ENCODE data around the gene SMIM7. TPM values are rescaled to one million over a fixed set of nuclear protein-coding genes. Genes with fewer than 3 reads are reported as not detected.
"Not testable (repeated sequence)": the region's sequence is repeated elsewhere in the genome, so short reads cannot be mapped to it uniquely, and the experiment has no call there.

The SMIM7 gene
- total RNA-seq, 2 donors from 2014 or later = 40.5 to 96.2 TPM

GRCh38 chr19:16677055-16677454 lies 17.1 kb upstream of the SMIM7 start:
- no peak overlapping the region for H3K27ac ChIP-seq
- H3K27me3 ChIP-seq = no peaks in the 10 kb centered on the region
- H3K36me3 ChIP-seq (replicated peaks in 1 of 2; ENCODE audit: insufficient read depth in 1 of 2, low read depth in 2 of 2) = no peaks in the 10 kb centered on the region
- H3K4me1 ChIP-seq = no peaks in the 10 kb centered on the region
- no peaks in the 10 kb centered on the region for H3K9me3 ChIP-seq
- H3K4me3 ChIP-seq = no peak overlapping the region
- DNase-seq = no peak
- TF ChIP-seq CTCF (IDR thresholded peaks at IDR 0.05) = no peak
- no peak for TF ChIP-seq POLR2A (IDR thresholded peaks at IDR 0.05)
- ATAC-seq = no peak
- intact Hi-C loops (cut with DNase I) = no loop called here

- no peak overlapping the region for H3K27ac ChIP-seq
- no peaks in the 10 kb centered on the region for H3K36me3 ChIP-seq (replicated peaks in 1 of 2; ENCODE audit: insufficient read depth in 1 of 2, low read depth in 2 of 2)
- TF ChIP-seq CTCF (IDR thresholded peaks at IDR 0.05) (no peak), POLR2A (IDR thresholded peaks at IDR 0.05) (no peak)
- no peaks in the 10 kb centered on the region for H3K4me1 ChIP-seq
- no peak overlapping the region for H3K4me3 ChIP-seq
- 84 to 88% methylated on average over 15 of the region's 15 CpGs for WGBS, 2 donors
- DNase-seq = no peak
- no peaks in the 10 kb centered on the region for H3K9me3 ChIP-seq
- no peak for ATAC-seq
- H3K27me3 ChIP-seq = no peaks in the 10 kb centered on the region
- intact Hi-C loops (cut with DNase I) = no loop called here
Measured at GRCh38 chr19:16676101-16676798, 16.3 kb upstream of the SMIM7 start.

- DNase-seq; ATAC-seq; intact Hi-C loops (cut with DNase I); H3K9me3 ChIP-seq; H3K4me1 ChIP-seq; H3K27ac ChIP-seq; H3K27me3 ChIP-seq; H3K36me3 ChIP-seq (replicated peaks in 1 of 2; ENCODE audit: insufficient read depth in 1 of 2, low read depth in 2 of 2); H3K4me3 ChIP-seq: not testable (repeated sequence)
- 86 to 92% methylated on average over 4 of the region's 4 CpGs for WGBS, 2 donors
Measured at GRCh38 chr19:16673839-16674238, 13.9 kb upstream of the SMIM7 start.

- intact Hi-C loops (cut with DNase I) = no loop called here
- Histone ChIP-seq H3K27me3 (no peaks in the 10 kb centered on the region), H3K36me3 (replicated peaks in 1 of 2; ENCODE audit: insufficient read depth in 1 of 2, low read depth in 2 of 2) (no peaks in the 10 kb centered on the region), H3K4me1 (no peaks in the 10 kb centered on the region), H3K27ac (no peak overlapping the region), H3K9me3 (no peaks in the 10 kb centered on the region), H3K4me3 (no peak overlapping the region)
- DNase-seq (no peak), ATAC-seq (no peak)
- WGBS, 2 donors = 82 to 90% methylated on average over 3 of the region's 3 CpGs
- TF ChIP-seq POLR2A (IDR thresholded peaks at IDR 0.05) = no peak
Measured at GRCh38 chr19:16673231-16673630, 13.3 kb upstream of the SMIM7 start.

- no peaks in the 10 kb centered on the region for H3K36me3 ChIP-seq (replicated peaks in 1 of 2; ENCODE audit: insufficient read depth in 1 of 2, low read depth in 2 of 2)
- 87% methylated on average over 11 to 12 of the region's 12 CpGs for WGBS, 2 donors
- no peak for TF ChIP-seq POLR2A (IDR thresholded peaks at IDR 0.05)
- no peak for TF ChIP-seq CTCF (IDR thresholded peaks at IDR 0.05)
- H3K4me1 ChIP-seq = no peaks in the 10 kb centered on the region
- ATAC-seq (no peak), DNase-seq (no peak)
- no peak overlapping the region for H3K27ac ChIP-seq
- H3K4me3 ChIP-seq = no peak overlapping the region
- no peaks in the 10 kb centered on the region for H3K9me3 ChIP-seq
- no peaks in the 10 kb centered on the region for H3K27me3 ChIP-seq
- intact Hi-C loops (cut with DNase I) = no loop called here
Measured at GRCh38 chr19:16671652-16672274, 11.8 kb upstream of the SMIM7 start.

- no peak for DNase-seq
- TF ChIP-seq POLR2A (IDR thresholded peaks at IDR 0.05) (no peak), CTCF (IDR thresholded peaks at IDR 0.05) (no peak)
- H3K36me3 ChIP-seq (replicated peaks in 1 of 2; ENCODE audit: insufficient read depth in 1 of 2, low read depth in 2 of 2) = no peaks in the 10 kb centered on the region
- no peaks in the 10 kb centered on the region for H3K4me1 ChIP-seq
- WGBS, 2 donors = 96 to 97% methylated on average over 13 of the region's 13 CpGs
- intact Hi-C loops (cut with DNase I) = no loop called here
- no peaks in the 10 kb centered on the region for H3K27me3 ChIP-seq
- H3K9me3 ChIP-seq = no peaks in the 10 kb centered on the region
- H3K4me3 ChIP-seq = no peak overlapping the region
- H3K27ac ChIP-seq = no peak overlapping the region
- ATAC-seq = no peak
Measured at GRCh38 chr19:16670291-16670690, 10.3 kb upstream of the SMIM7 start.

GRCh38 chr19:16668702-16669101 lies 8.8 kb upstream of the SMIM7 start:
- H3K9me3 ChIP-seq; H3K27ac ChIP-seq; H3K4me1 ChIP-seq; H3K36me3 ChIP-seq (replicated peaks in 1 of 2; ENCODE audit: insufficient read depth in 1 of 2, low read depth in 2 of 2); H3K27me3 ChIP-seq; H3K4me3 ChIP-seq; ATAC-seq; intact Hi-C loops (cut with DNase I); DNase-seq: not testable (repeated sequence)
- WGBS, 2 donors = 97 to 100% methylated on average over 4 of the region's 4 CpGs

Data from body of pancreas (tissue), 4 donors.